HG02763 (cell line): ENCODE results near the gene KRT83.

ENCODE experiments used
- ATAC-seq: cut with Tn5 transposase; IDR thresholded peaks from one replicate; pipeline ENCODE4 v1.9.1; 2021; ENCODE audit warnings: mild to moderate bottlenecking, moderate library complexity; ENCODE audit not compliant: unreplicated experiment

KRT83 gene

DNA sequence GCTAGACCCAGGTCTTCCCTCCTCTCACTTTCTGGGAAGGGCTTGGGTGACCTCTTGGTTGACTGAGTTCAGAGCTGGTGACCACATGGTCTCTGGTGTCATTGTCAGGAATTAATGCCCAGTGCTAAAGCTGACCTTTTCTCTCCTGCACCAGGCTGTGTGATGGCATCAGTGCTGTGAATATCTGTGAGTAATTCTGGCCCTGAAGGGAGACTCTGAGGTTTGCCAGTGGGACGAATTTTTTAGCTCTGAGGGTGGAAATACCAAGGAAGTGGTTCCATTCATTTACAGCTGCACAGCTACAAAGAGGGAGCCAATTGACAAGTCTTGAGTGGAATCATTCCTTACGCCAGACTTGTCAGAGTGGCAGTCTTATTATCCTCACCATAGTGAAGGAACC, 53.0 kb downstream of the KRT83 start:
- no peak for ATAC-seq

DNA sequence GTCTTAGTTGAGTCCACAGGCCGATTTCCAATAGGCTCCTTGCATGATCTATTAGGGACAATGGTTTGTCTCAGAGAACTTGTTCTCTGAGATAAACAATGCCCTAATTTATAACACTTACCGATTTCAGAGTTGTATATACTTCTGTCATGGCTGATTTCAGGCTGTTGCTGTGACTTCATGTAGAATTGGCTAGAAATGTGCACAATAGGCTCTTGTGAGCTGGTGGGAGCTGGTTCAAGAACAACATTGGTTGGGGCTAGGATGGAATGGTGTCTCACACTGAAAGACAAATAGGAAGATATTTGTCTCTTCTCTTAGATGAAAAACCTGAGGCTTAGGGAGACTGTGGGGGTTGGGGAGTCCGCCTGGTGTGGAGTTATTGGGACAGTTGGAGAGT, 53.5 kb downstream of the KRT83 start:
- no peak for ATAC-seq

DNA sequence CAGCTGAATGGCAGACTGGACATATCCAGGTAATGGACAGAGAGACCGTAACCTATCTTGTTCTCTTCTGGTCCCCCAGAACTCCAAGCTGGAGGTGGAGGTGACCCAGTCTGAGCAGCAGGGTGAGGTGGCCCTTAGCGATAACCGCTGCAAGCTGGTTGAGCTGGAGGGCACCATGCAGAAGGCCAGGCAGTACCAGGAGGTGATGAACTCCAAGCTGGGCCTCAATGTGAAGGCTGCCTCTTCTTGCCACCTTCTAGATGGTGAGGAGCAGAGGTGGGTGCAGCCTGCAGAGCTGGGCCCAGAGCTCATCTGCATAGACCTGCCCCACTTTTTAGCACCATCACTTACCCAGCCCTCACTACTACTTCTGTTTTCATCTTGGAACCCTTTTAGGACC, 53.9 kb downstream of the KRT83 start:
- no peak for ATAC-seq

DNA sequence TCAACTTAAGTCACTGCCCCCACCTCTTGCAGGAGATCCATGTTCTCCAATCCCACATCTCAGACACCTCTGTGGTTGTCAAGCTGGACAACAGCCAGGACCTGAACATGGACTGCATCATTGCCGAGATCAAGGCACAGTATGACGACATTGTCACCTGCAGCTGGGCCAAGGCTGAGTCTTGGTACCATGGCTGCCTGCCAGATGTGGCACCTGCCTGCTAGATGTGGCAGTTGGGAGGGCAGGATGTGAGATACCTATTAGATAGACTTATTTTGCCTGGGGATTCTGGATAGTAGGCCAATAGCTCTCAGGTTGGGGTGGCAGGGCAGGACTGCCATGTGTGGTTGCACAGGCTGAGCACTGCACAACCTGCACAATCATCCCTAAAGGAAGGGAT, 54.7 kb downstream of the KRT83 start:
- no peak for ATAC-seq

DNA sequence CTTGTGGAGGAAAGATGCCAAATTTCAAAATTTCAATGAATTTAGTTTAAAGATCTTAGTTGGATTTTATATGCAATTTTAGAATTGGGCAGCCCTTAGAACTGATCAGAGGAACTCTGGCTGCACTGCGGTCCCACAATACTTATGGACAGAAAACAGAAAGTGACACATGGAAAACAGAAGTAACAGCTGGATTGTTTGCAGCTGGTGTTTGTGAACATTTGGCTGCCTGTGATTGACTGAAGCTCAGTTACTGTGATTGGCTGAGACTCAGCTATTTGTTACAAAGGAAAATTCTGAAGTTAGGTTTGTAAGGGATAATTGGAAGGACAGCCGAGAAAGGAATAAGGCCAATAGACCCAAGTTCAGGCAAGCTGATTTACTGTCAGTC, 56.8 kb downstream of the KRT83 start:
- no peak for ATAC-seq
